B cell (primary cell): ENCODE results near the gene SOD3.

ENCODE experiments used
- EZH2 ChIP-seq: IDR thresholded peaks from 2 replicates; pipeline ENCODE4 v1.6.1; 2012; ENCODE audit warnings: borderline replicate concordance, low read depth, mild to moderate bottlenecking, moderate library complexity, low read length; ENCODE audit not compliant: insufficient read depth, poor library complexity, severe bottlenecking
- TF ChIP-seq, protein P1 (sequence below): fragments of 200-600 bp; IDR thresholded peaks from one replicate; pipeline ENCODE4 v1.8.0; 2022; ENCODE audit warnings: antibody characterized with exemption, mild to moderate bottlenecking

GRCh38 chr4:24835696-24836095 lies 40.3 kb downstream of the SOD3 start:
- no peak for TF ChIP-seq EZH2
- TF ChIP-seq, protein P1, sequence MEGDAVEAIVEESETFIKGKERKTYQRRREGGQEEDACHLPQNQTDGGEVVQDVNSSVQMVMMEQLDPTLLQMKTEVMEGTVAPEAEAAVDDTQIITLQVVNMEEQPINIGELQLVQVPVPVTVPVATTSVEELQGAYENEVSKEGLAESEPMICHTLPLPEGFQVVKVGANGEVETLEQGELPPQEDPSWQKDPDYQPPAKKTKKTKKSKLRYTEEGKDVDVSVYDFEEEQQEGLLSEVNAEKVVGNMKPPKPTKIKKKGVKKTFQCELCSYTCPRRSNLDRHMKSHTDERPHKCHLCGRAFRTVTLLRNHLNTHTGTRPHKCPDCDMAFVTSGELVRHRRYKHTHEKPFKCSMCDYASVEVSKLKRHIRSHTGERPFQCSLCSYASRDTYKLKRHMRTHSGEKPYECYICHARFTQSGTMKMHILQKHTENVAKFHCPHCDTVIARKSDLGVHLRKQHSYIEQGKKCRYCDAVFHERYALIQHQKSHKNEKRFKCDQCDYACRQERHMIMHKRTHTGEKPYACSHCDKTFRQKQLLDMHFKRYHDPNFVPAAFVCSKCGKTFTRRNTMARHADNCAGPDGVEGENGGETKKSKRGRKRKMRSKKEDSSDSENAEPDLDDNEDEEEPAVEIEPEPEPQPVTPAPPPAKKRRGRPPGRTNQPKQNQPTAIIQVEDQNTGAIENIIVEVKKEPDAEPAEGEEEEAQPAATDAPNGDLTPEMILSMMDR, result no peak
